Liver (tissue), 9 donors: Measurements from ENCODE around the gene RIMS3. TPM values are rescaled to one million over a fixed set of nuclear protein-coding genes. Genes with fewer than 3 reads are reported as not detected.
A peak's percentile ranks its signal among the peaks of the same experiment; 100 is the strongest.

Experiments
- DNase-seq: peaks from one replicate; pipeline ENCODE4 v3.0.0-alpha.2; 2017; ENCODE audit warnings: low spot score
- H3K27ac ChIP-seq, 2 donors: one replicate each; pipeline ENCODE4 v1.7.0; 2013; ENCODE audit warnings: inconsistent platforms in 2 of 2, low read length in 2 of 2, control low read depth in 1 of 2, low read depth in 1 of 2, mild to moderate bottlenecking in 1 of 2
- H3K27me3 ChIP-seq, 4 donors: one replicate each; pipeline versions ENCODE4 v1.6.1 to v1.7.0; 2013; ENCODE audit warnings: low read length in 3 of 4, inconsistent platforms in 1 of 4, mild to moderate bottlenecking in 1 of 4, moderate library complexity in 1 of 4; ENCODE audit not compliant: control insufficient read depth in 4 of 4, insufficient read depth in 4 of 4
- H3K36me3 ChIP-seq, 4 donors: one replicate each; pipeline versions ENCODE4 v1.6.1 to v1.7.0; 2013; ENCODE audit warnings: low read length in 3 of 4, mild to moderate bottlenecking in 3 of 4, low read depth in 1 of 4, moderate library complexity in 1 of 4; ENCODE audit not compliant: control insufficient read depth in 4 of 4, insufficient read depth in 3 of 4
- H3K4me1 ChIP-seq, 4 donors: one replicate each; pipeline versions ENCODE4 v1.6.1 to v1.7.0; 2013; ENCODE audit warnings: low read length in 3 of 4, mild to moderate bottlenecking in 3 of 4, moderate library complexity in 1 of 4; ENCODE audit not compliant: control insufficient read depth in 4 of 4, insufficient read depth in 4 of 4
- H3K4me3 ChIP-seq, 3 donors: one replicate each; pipeline versions ENCODE4 v1.6.1 to v1.7.0; 2013; ENCODE audit warnings: low read length in 3 of 3, control low read depth in 1 of 3, low read depth in 1 of 3, mild to moderate bottlenecking in 1 of 3
- H3K9ac ChIP-seq, 2 donors: one replicate each; pipeline ENCODE4 v1.7.0; 2013; ENCODE audit warnings: low read length in 2 of 2, mild to moderate bottlenecking in 2 of 2, moderate library complexity in 2 of 2, control low read depth in 1 of 2, low read depth in 1 of 2
- H3K9me3 ChIP-seq, 4 donors: one replicate each; pipeline versions ENCODE4 v1.6.1 to v1.7.0; 2013; ENCODE audit warnings: low read length in 3 of 4; ENCODE audit not compliant: control insufficient read depth in 4 of 4
- EGR1 ChIP-seq, 2 donors: IDR thresholded peaks; 2 replicates each; pipeline ENCODE4 v1.6.1; 2016 to 2018; ENCODE audit warnings: antibody characterized with exemption in 2 of 2, low read depth in 2 of 2
- FOXA1 ChIP-seq: IDR thresholded peaks from 2 replicates; pipeline ENCODE4 v1.6.1; 2016; ENCODE audit warnings: antibody characterized with exemption
- GABPA ChIP-seq, 2 donors: IDR thresholded peaks in 1 of 2; conservative IDR thresholded peaks in 1 of 2; 2 replicates each; pipeline ENCODE4 v1.6.1; 2016; ENCODE audit warnings: antibody characterized with exemption in 2 of 2, mild to moderate bottlenecking in 1 of 2, moderate library complexity in 1 of 2
- HNF4A ChIP-seq, 2 donors: conservative IDR thresholded peaks; 2 replicates each; pipeline ENCODE4 v1.6.1; 2016; ENCODE audit warnings: antibody characterized with exemption in 2 of 2, mild to moderate bottlenecking in 2 of 2
- JUND ChIP-seq, 2 donors: IDR thresholded peaks; 2 replicates each; pipeline ENCODE4 v1.6.1; 2016; ENCODE audit warnings: antibody characterized with exemption in 2 of 2
- NR2F2 ChIP-seq: IDR thresholded peaks from 2 replicates; pipeline ENCODE4 v1.6.1; 2016; ENCODE audit warnings: antibody characterized with exemption
- RAD21 ChIP-seq, 2 donors: IDR thresholded peaks; 2 replicates each; pipeline ENCODE4 v1.6.1; 2016; ENCODE audit warnings: antibody characterized with exemption in 2 of 2, mild to moderate bottlenecking in 2 of 2
- SP1 ChIP-seq: IDR thresholded peaks from 2 replicates; pipeline ENCODE4 v1.6.1; 2018; ENCODE audit warnings: antibody characterized with exemption, mild to moderate bottlenecking
- WGBS: extraction: QIAGEN DNeasy Blood & Tissue Kit; methylation state at CpG from one replicate; pipeline ENCODE4 v1.1.7; 2013; 5-methylcytosine and 5-hydroxymethylcytosine counted together
- polyA plus RNA-seq, 2 donors: library from polyadenylated mRNA; stranded (reverse) in 1 of 2; unstranded in 1 of 2; fragments of 200-250 nt in 1 of 2; fragments of >200 nt in 1 of 2; fragmentation: Nextera tagmentation in 1 of 2; extraction: Ambion mirVana in 1 of 2; gene quantifications; one replicate each; pipeline versions ENCODE4 v1.2.1 to v1.2.3, GENCODE V29; 2013 to 2015
- total RNA-seq, 2 donors: library from RNA; depleted of rRNA; stranded (reverse); fragments of >200 nt; gene quantifications; one replicate each; pipeline ENCODE4 v1.2.3, GENCODE V29; 2014
- TF ChIP-seq, protein P1 (sequence below): IDR thresholded peaks from 2 replicates; pipeline ENCODE4 v1.6.1; 2016; ENCODE audit warnings: antibody characterized with exemption
- TF ChIP-seq, protein P2 (sequence below): fragments of 150-350 bp; IDR thresholded peaks from 2 replicates; pipeline ENCODE4 v1.5.1; 2017; ENCODE audit warnings: improper control_type of control experiment, low read depth, low read length; ENCODE audit not compliant: missing input control
- donor health status: healthy.
- donor health status: healthy.
- donor health status: healthy.
- donor health status: healthy.
- donor health status: healthy.

Gene RIMS3
- total and polyA plus RNA-seq, 4 donors = 0.22 to 2.2 (median 0.77) TPM

GRCh38 chr1:40659649-40659947 is 5.9 kb downstream of the RIMS3 start:
- H3K4me1 ChIP-seq = no peaks in the 10 kb centered on the region
- H3K9ac ChIP-seq = no peak overlapping the region
- DNase-seq = no peak
- H3K36me3 ChIP-seq = no peaks in the 10 kb centered on the region
- H3K27me3 ChIP-seq = no peaks in the 10 kb centered on the region
- H3K27ac ChIP-seq = no peak overlapping the region
- TF ChIP-seq SP1 (no peak), FOXA1 (no peak), RAD21 (IDR thresholded peaks at IDR 0.05) (no peak), EGR1 (IDR thresholded peaks at IDR 0.05; ENCODE audit: low read depth in 2 of 2) (no peak), GABPA (IDR thresholded peaks at IDR 0.05 in 1 of 2, conservative IDR thresholded peaks at IDR 0.05 in 1 of 2) (no peak), JUND (IDR thresholded peaks at IDR 0.05) (no peak)
- TF ChIP-seq, protein P1, sequence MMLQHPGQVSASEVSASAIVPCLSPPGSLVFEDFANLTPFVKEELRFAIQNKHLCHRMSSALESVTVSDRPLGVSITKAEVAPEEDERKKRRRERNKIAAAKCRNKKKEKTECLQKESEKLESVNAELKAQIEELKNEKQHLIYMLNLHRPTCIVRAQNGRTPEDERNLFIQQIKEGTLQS = no peak
- 71% methylated on average over 7 of the region's 7 CpGs for WGBS
- no peak overlapping the region for H3K4me3 ChIP-seq
- no peaks in the 10 kb centered on the region for H3K9me3 ChIP-seq

- WGBS = 78% methylated on average over 16 of the region's 16 CpGs
- no peak overlapping the region for H3K9ac ChIP-seq
- H3K4me1 ChIP-seq = no peaks in the 10 kb centered on the region
- no peak overlapping the region for H3K27ac ChIP-seq
- H3K9me3 ChIP-seq = no peaks in the 10 kb centered on the region
- no peak overlapping the region for H3K4me3 ChIP-seq
- no peaks in the 10 kb centered on the region for H3K36me3 ChIP-seq
- no peak for DNase-seq
- H3K27me3 ChIP-seq = no peaks in the 10 kb centered on the region
- TF ChIP-seq FOXA1 = no peak
- peak; percentile 77 for TF ChIP-seq NR2F2
- no peak for TF ChIP-seq HNF4A (conservative IDR thresholded peaks at IDR 0.05)
- peak; percentile 35 for TF ChIP-seq SP1
- TF ChIP-seq, protein P2, sequence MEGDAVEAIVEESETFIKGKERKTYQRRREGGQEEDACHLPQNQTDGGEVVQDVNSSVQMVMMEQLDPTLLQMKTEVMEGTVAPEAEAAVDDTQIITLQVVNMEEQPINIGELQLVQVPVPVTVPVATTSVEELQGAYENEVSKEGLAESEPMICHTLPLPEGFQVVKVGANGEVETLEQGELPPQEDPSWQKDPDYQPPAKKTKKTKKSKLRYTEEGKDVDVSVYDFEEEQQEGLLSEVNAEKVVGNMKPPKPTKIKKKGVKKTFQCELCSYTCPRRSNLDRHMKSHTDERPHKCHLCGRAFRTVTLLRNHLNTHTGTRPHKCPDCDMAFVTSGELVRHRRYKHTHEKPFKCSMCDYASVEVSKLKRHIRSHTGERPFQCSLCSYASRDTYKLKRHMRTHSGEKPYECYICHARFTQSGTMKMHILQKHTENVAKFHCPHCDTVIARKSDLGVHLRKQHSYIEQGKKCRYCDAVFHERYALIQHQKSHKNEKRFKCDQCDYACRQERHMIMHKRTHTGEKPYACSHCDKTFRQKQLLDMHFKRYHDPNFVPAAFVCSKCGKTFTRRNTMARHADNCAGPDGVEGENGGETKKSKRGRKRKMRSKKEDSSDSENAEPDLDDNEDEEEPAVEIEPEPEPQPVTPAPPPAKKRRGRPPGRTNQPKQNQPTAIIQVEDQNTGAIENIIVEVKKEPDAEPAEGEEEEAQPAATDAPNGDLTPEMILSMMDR = no peak
Observed at GRCh38 chr1:40658751-40659648, 6.5 kb downstream of the RIMS3 start.

DNA sequence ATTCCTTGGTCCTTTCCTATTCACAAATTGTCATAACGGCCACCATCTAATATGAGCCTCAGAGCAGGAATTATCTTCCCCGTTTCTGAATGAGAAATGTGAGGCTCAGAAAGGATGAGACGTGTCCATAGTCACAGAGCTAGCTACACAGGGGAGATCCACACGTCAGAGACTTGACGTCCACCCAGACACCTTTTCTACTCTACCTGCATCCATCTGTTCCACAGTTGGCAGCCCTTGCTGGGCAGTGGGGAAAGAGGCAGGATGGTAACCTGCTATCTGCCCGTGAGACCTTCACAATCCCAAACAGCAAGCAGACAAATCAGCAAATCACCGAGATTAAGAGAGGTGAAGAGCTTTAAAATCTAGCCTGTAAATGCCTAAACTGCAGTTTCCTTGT is 8.4 kb downstream of the RIMS3 start:
- Histone ChIP-seq H3K9ac (no peak overlapping the region), H3K4me1 (no peaks in the 10 kb centered on the region), H3K4me3 (no peak overlapping the region), H3K27ac (no peak overlapping the region), H3K9me3 (no peaks in the 10 kb centered on the region), H3K36me3 (no peaks in the 10 kb centered on the region), H3K27me3 (no peaks in the 10 kb centered on the region)
- 91% methylated on average over 7 of the region's 7 CpGs for WGBS
- DNase-seq = no peak
- TF ChIP-seq, protein P1 = no peak
